Esophagus squamous epithelium (tissue), 5 donors: ENCODE measurements around the gene GABRG3. TPM values are rescaled to one million over a fixed set of nuclear protein-coding genes. Genes with fewer than 3 reads are reported as not detected.
"Not testable (repeated sequence)": the region's sequence is repeated elsewhere in the genome, so short reads cannot be mapped to it uniquely, and the experiment has no call there.

Experiments
- DNase-seq: peaks from one replicate; lab custom pipeline; 2025; lab: John Stamatoyannopoulos, UW
- H3K27ac ChIP-seq, 4 donors: fragments of 200-600 bp; sonication (generic); one replicate each; pipeline ENCODE4 v1.5.1; 2016 to 2019; ENCODE audit warnings: mild to moderate bottlenecking in 1 of 4
- H3K27me3 ChIP-seq, 4 donors: fragments of 200-600 bp; sonication (generic); 1 replicate in 3 of 4; 2 replicates in 1 of 4; pipeline versions ENCODE4 v1.5.1 to v1.6.0; 2017 to 2021; ENCODE audit warnings: antibody characterized with exemption in 1 of 4
- H3K36me3 ChIP-seq, 3 donors: fragments of 200-600 bp; sonication (generic); one replicate each; pipeline ENCODE4 v1.5.1; 2016 to 2019
- H3K4me1 ChIP-seq, 3 donors: fragments of 200-600 bp; sonication (generic); one replicate each; pipeline ENCODE4 v1.5.1; 2017 to 2019
- H3K4me3 ChIP-seq, 4 donors: fragments of 200-600 bp; sonication (generic); 1 replicate in 3 of 4; 2 replicates in 1 of 4; pipeline ENCODE4 v1.5.1; 2016 to 2019; ENCODE audit warnings: mild to moderate bottlenecking in 2 of 4, moderate library complexity in 1 of 4
- H3K9me3 ChIP-seq, 3 donors: fragments of 200-600 bp; sonication (generic); one replicate each; pipeline ENCODE4 v1.5.1; 2016 to 2019
- CTCF ChIP-seq, 6 experiments: fragments of 450-650 bp in 4 of 6; fragments of 200-600 bp in 2 of 6; sonication (generic) in 2 of 6; IDR thresholded peaks; one replicate each; pipeline ENCODE4 v1.5.1; 2016 to 2019; ENCODE audit warnings: antibody characterized with exemption in 6 of 6, mild to moderate bottlenecking in 4 of 6, moderate library complexity in 4 of 6
- POLR2A ChIP-seq, 4 donors: fragments of 450-650 bp; IDR thresholded peaks; one replicate each; pipeline ENCODE4 v1.6.1; 2017; ENCODE audit warnings: antibody characterized with exemption in 4 of 4, mild to moderate bottlenecking in 4 of 4, moderate library complexity in 3 of 4
- WGBS, 2 donors: methylation state at CpG; one replicate each; pipeline ENCODE4 v1.1.5; 2018; 5-methylcytosine and 5-hydroxymethylcytosine counted together
- intact Hi-C: fragments of 100-400 bp; cut with DNase I; formaldehyde crosslinking; loops from one replicate; pipeline ENCODE4 v1.15.0; 2022
- total RNA-seq, 4 donors: library from RNA; depleted of rRNA; stranded (reverse); fragments of >200 nt; gene quantifications; one replicate each; pipeline ENCODE4 v1.1.0, GENCODE V29; 2016
- donor health status: DM: yes; HTN: yes; CAD: no.

GABRG3 gene
- total RNA-seq, 4 donors from 2014 or later = 0.04 to 0.08 TPM; not detected in 2

GRCh38 chr15:27358751-27359434 lies 387.9 kb downstream of the GABRG3 start:
- H3K27me3 ChIP-seq = peaks cover 0 to 15% (median 0%) of the 10 kb centered on the region in 4 donors
- 44 to 45% methylated on average over 10 to 18 of the region's 19 CpGs for WGBS, 2 donors
- H3K27ac ChIP-seq = no peak overlapping the region
- intact Hi-C loops = no loop called here
- no peaks in the 10 kb centered on the region for H3K9me3 ChIP-seq
- H3K4me1 ChIP-seq = peaks cover 0 to 4% (median 0%) of the 10 kb centered on the region in 3 donors
- no peaks in the 10 kb centered on the region for H3K36me3 ChIP-seq
- TF ChIP-seq CTCF (IDR thresholded peaks at IDR 0.05) (peak; percentile 32 to 78 (median 55)), POLR2A (IDR thresholded peaks at IDR 0.05) (no peak)
- no peak for DNase-seq
- no peak overlapping the region for H3K4me3 ChIP-seq

GRCh38 chr15:27359586-27359985 lies 388.6 kb downstream of the GABRG3 start:
- no peaks in the 10 kb centered on the region for H3K9me3 ChIP-seq
- DNase-seq = no peak
- TF ChIP-seq CTCF (IDR thresholded peaks at IDR 0.05) (no peak), POLR2A (IDR thresholded peaks at IDR 0.05) (no peak)
- no peak overlapping the region for H3K27ac ChIP-seq
- intact Hi-C loops = no loop called here
- H3K4me1 ChIP-seq = peaks cover 0 to 4% (median 0%) of the 10 kb centered on the region in 3 donors
- H3K4me3 ChIP-seq = no peak overlapping the region
- no peaks in the 10 kb centered on the region for H3K36me3 ChIP-seq
- H3K27me3 ChIP-seq = peaks cover 0 to 15% (median 0%) of the 10 kb centered on the region in 4 donors
- 79 to 82% methylated on average over 7 of the region's 7 CpGs for whole genome bisulfite sequencing, 2 donors

- 55 to 75% methylated on average over 2 to 3 of the region's 7 CpGs for WGBS, 2 donors
- Histone ChIP-seq H3K4me3 (no peak overlapping the region), H3K27ac (no peak overlapping the region), H3K36me3 (no peaks in the 10 kb centered on the region), H3K9me3 (no peaks in the 10 kb centered on the region), H3K27me3 (peaks cover 0 to 15% (median 0%) of the 10 kb centered on the region in 4 donors), H3K4me1 (peaks cover 0 to 4% (median 0%) of the 10 kb centered on the region in 3 donors)
- intact Hi-C loops = loop anchor here (5.0 to 10.0 kb wide), 2 partner anchors 184 to 303 kb away; no protein-coding TSS in a partner anchor
- no peak for DNase-seq
- no peak for TF ChIP-seq POLR2A (IDR thresholded peaks at IDR 0.05)
- TF ChIP-seq CTCF (IDR thresholded peaks at IDR 0.05) = no peak
Observed at GRCh38 chr15:27360316-27360715, 389.3 kb downstream of the GABRG3 start.

GRCh38 chr15:27361438-27361837 lies 390.5 kb downstream of the GABRG3 start:
- no peak overlapping the region for H3K4me3 ChIP-seq
- H3K27ac ChIP-seq = no peak overlapping the region
- H3K9me3 ChIP-seq = no peaks in the 10 kb centered on the region
- WGBS, 2 donors = 62 to 72% methylated on average over 5 of the region's 5 CpGs
- TF ChIP-seq POLR2A (IDR thresholded peaks at IDR 0.05) (no peak), CTCF (IDR thresholded peaks at IDR 0.05) (no peak)
- intact Hi-C loops = loop anchor here (5.0 to 10.0 kb wide), 2 partner anchors 183 to 304 kb away; no protein-coding TSS in a partner anchor
- H3K27me3 ChIP-seq = peaks cover 0 to 15% (median 0%) of the 10 kb centered on the region in 4 donors
- H3K4me1 ChIP-seq = peaks cover 0 to 4% (median 0%) of the 10 kb centered on the region in 3 donors
- no peaks in the 10 kb centered on the region for H3K36me3 ChIP-seq
- DNase-seq = no peak

- Histone ChIP-seq H3K4me3 (no peak overlapping the region), H3K27ac (no peak overlapping the region), H3K27me3 (no peaks in the 10 kb centered on the region), H3K4me1 (no peaks in the 10 kb centered on the region), H3K36me3 (no peaks in the 10 kb centered on the region), H3K9me3 (no peaks in the 10 kb centered on the region)
- TF ChIP-seq CTCF (IDR thresholded peaks at IDR 0.05) (no peak), POLR2A (IDR thresholded peaks at IDR 0.05) (no peak)
- 69 to 70% methylated on average over 2 of the region's 2 CpGs for WGBS, 2 donors
- DNase-seq = no peak
- intact Hi-C loops = loop anchor here (10.0 kb wide), 1 partner anchor 179 kb away; no protein-coding TSS in a partner anchor
Observed at GRCh38 chr15:27365456-27365855, 394.5 kb downstream of the GABRG3 start.

- H3K4me1 ChIP-seq, H3K27ac ChIP-seq, DNase-seq, H3K4me3 ChIP-seq, H3K36me3 ChIP-seq, intact Hi-C loops, H3K9me3 ChIP-seq, H3K27me3 ChIP-seq: not testable (repeated sequence)
- WGBS, 2 donors = 85 to 92% methylated on average over 2 of the region's 2 CpGs
Observed at GRCh38 chr15:27377391-27377790, 406.4 kb downstream of the GABRG3 start.
